Pons (tissue), 1 donor: ENCODE results near the gene KCNB1.
"Not testable (repeated sequence)": the region's sequence is repeated elsewhere in the genome, so short reads cannot be mapped to it uniquely, and the experiment has no call there.

Experiments used
- DNase-seq: peaks from one replicate; pipeline ENCODE4 v3.0.0-alpha.2; 2016; ENCODE audit warnings: low spot score

The KCNB1 gene

GRCh38 chr20:49319208-49319809 is 163.2 kb downstream of the KCNB1 start:
- no peak for DNase-seq

GRCh38 chr20:49318430-49319207 is 163.8 kb downstream of the KCNB1 start:
- DNase-seq, result no peak

GRCh38 chr20:49318091-49318429 is 164.4 kb downstream of the KCNB1 start:
- DNase-seq, result no peak

- no peak for DNase-seq
Measured at GRCh38 chr20:49316704-49317103, 165.8 kb downstream of the KCNB1 start.

- no peak for DNase-seq
Measured at GRCh38 chr20:49315580-49315979, 166.9 kb downstream of the KCNB1 start.

- not testable (repeated sequence) for DNase-seq
Measured at GRCh38 chr20:49314052-49314451, 168.4 kb downstream of the KCNB1 start.
